GM12892 (cell line): Measurements from ENCODE around the gene PDLIM7.

Source experiments
- POLR2A ChIP-seq: IDR thresholded peaks from 2 replicates; pipeline ENCODE4 v1.6.1; 2011; ENCODE audit warnings: low read depth, low read length, control low read depth
- POLR2AphosphoS5 ChIP-seq: IDR thresholded peaks from 2 replicates; pipeline ENCODE4 v1.6.1; 2011; ENCODE audit warnings: low read depth, low read length, control low read depth
- TAF1 ChIP-seq: IDR thresholded peaks from 2 replicates; pipeline ENCODE4 v1.6.1; 2011; ENCODE audit warnings: low read depth, mild to moderate bottlenecking, control low read depth, low read length, borderline replicate concordance

DNA sequence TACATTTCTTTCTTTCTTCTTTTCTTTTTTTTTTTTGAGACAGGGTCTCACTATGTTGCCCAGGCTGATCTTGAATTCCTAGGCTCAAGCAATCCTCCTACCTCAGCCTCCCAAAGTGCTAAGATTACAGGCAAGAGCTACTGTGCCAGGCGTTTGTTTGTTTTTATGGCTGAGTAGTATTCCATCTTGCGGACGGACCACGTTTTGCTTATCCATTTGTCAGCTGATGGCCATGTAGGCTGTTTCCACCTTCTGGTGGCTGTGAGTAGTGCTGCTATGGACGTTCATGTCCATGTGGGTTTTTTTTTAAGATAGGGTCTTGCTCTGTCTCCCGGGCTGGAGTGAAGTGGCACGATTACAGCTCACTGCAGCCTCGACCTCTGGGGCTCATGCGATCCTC, 9.8 kb upstream of the PDLIM7 start:
- no peak for TF ChIP-seq POLR2A
- TF ChIP-seq TAF1, result no peak
- TF ChIP-seq POLR2AphosphoS5, result no peak
